Measurements from ENCODE around the gene OR7C2.

OR7C2 gene

GRCh38 chr19:14954071-14954655 lies 12.9 kb downstream of the OR7C2 start:
- CTCF ChIA-PET: interaction anchor here (0.6 kb wide), 1 partner anchor 1430 kb away, joined by 3 read pairs; no protein-coding TSS in a partner anchor
- no peak for TF ChIP-seq CTCF (conservative IDR thresholded peaks at IDR 0.05; ENCODE audit: low read depth)
- POLR2A ChIA-PET (ENCODE audit: low non-redundant PET): no interaction called here
- peak; percentile 40 for DNase-seq (ENCODE audit: low spot score)
- H3K27ac ChIP-seq: no peak overlapping the region

DNA sequence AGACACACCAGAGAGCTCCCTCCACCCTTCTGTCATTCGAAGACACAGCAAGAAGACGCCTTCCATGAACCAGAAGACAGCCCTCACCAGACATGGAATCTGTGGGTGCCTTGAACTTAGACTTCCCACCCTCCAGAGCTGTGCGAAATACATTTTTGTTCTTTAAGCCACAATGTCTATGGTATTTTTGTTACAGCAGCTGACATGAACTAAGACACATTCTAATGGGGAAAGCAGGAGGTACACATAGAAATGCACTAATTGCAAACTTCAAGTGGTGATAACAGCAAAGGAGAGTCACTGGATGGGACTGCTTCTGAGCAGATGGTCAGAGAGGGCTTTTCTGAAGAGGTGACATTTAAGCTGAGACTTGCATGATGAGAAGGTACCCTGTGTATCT lies 16.2 kb downstream of the OR7C2 start:
- ChIA-PET CTCF (interaction anchor here (0.5 to 0.6 kb wide), 4 partner anchors 20 to 1084 kb away, joined by 3 read pairs; no protein-coding TSS in a partner anchor), POLR2A (ENCODE audit: low non-redundant PET) (no interaction called here)
- no peak for TF ChIP-seq CTCF (conservative IDR thresholded peaks at IDR 0.05; ENCODE audit: low read depth)
- DNase-seq (ENCODE audit: low spot score): no peak
- H3K27ac ChIP-seq: no peak overlapping the region

DNA sequence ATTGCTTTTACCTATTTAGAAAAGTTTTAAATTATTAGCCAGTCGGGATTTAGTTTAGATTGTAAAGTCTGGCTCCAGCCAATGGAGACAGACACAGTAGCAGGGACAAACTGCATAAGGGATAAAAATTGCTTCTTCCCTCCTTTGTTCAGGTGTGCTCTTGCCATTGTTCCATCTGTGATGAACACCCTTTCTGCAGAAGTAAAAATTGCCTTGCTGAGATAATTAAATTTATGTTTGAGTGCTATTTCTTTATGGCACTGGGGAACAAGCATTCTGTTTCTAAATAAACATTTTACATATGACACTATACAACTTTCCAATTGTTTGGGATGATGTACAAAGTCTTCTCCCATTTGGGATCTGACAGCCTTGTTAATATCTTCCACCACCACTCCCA lies 18.0 kb downstream of the OR7C2 start:
- ChIA-PET CTCF (no interaction called here), POLR2A (ENCODE audit: low non-redundant PET) (no interaction called here)
- TF ChIP-seq CTCF (conservative IDR thresholded peaks at IDR 0.05; ENCODE audit: low read depth): no peak
- no peak overlapping the region for H3K27ac ChIP-seq
- DNase-seq (ENCODE audit: low spot score): no peak

DNA sequence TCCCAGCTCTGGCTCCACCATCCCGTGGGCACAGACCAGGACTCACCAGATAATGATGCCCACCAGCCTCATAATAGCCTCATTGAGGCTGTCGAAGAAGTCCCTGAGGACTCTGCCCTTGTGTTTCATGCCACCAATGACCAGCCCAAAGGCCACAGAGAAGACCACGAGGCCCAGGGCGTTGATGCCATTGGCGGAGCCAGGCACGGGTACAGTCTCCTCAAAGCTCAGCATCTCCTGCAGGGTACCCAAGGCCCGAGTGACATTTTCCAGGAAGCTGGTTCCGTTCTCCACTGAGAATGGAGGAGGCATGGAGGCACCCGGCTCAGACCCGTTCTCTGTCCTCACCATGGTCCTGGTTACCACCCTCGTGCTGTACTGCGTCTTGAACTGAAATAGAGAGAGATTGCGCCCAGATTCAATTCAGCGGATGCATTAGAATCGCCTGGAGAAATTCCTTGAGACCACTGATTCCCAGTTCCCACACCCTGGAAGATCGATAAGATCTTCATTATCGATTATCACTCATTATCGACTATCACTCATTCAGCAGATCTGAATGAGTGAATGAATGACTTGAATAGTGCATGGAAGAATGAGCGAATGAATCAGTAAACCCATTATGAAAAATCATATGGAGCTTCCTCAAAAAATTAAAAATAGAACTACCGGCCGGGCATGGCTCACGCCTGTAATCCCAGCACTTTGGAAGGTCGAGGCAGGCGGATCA lies 20.8 kb downstream of the OR7C2 start:
- H3K27ac ChIP-seq: no peak overlapping the region
- no peak for DNase-seq (ENCODE audit: low spot score)
- TF ChIP-seq CTCF (conservative IDR thresholded peaks at IDR 0.05; ENCODE audit: low read depth): no peak
- CTCF ChIA-PET: no interaction called here
- POLR2A ChIA-PET (ENCODE audit: low non-redundant PET): no interaction called here

DNA sequence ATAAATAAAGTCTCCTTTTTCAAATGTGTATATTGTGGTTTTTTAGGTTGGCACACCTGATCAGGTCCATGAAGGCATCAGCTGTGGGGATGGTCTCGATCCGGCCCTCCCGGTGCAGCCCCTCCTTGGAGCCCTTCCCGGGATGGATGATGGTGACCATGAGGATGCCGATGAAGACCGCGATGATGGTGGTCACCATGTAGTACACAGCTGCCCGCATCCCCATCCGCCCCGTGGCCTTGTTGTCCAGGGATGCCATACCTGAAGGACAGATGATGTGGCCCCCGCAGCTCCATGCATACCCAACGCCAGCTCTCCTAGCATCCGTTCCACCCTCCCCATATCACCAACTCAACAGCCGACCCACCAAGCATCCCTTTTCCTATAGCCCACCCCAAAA lies 27.0 kb downstream of the OR7C2 start:
- ChIA-PET CTCF (interaction anchor here (0.7 kb wide), 1 partner anchor 47 kb away, joined by 3 read pairs; no protein-coding TSS in a partner anchor), POLR2A (ENCODE audit: low non-redundant PET) (no interaction called here)
- H3K27ac ChIP-seq: no peak overlapping the region
- TF ChIP-seq CTCF (conservative IDR thresholded peaks at IDR 0.05; ENCODE audit: low read depth): no peak
- DNase-seq (ENCODE audit: low spot score): no peak

- no peak for DNase-seq (ENCODE audit: low spot score)
- no peak overlapping the region for H3K27ac ChIP-seq
- ChIA-PET POLR2A (ENCODE audit: low non-redundant PET) (no interaction called here), CTCF (no interaction called here)
- no peak for TF ChIP-seq CTCF (conservative IDR thresholded peaks at IDR 0.05; ENCODE audit: low read depth)
These were observed 30.2 kb downstream of the OR7C2 start for GRCh38 chr19:14971474-14971873.
